Smooth muscle cell (in vitro differentiated cells): ENCODE measurements around the gene RUSC1. TPM values are rescaled to one million over a fixed set of nuclear protein-coding genes. Genes with fewer than 3 reads are reported as not detected.
A peak's percentile ranks its signal among the peaks of the same experiment; 100 is the strongest.

Experiments
- DNase-seq: peaks from one replicate; lab custom pipeline; 2025; ENCODE audit not compliant: unreplicated experiment; lab: John Stamatoyannopoulos, UW
- H2AFZ ChIP-seq: fragments of 200-600 bp; sonication (generic); 2 replicates; pipeline ENCODE4 v1.6.0; 2016; ENCODE audit warnings: antibody characterized with exemption, low read depth, mild to moderate bottlenecking
- H3F3A ChIP-seq: fragments of 200-600 bp; sonication (generic); 2 replicates; pipeline ENCODE4 v1.6.0; 2017; ENCODE audit warnings: antibody characterized with exemption, low read depth
- H3K27ac ChIP-seq: fragments of 200-600 bp; sonication (generic); 2 replicates; pipeline ENCODE4 v1.5.1; 2016; ENCODE audit warnings: low read depth, mild to moderate bottlenecking
- H3K27me3 ChIP-seq: fragments of 200-600 bp; sonication (generic); 2 replicates; pipeline ENCODE4 v1.6.1; 2016; ENCODE audit warnings: low read depth, mild to moderate bottlenecking
- H3K36me3 ChIP-seq: fragments of 200-600 bp; sonication (generic); 2 replicates; pipeline ENCODE4 v1.5.1; 2016; ENCODE audit warnings: low read depth
- H3K4me1 ChIP-seq: fragments of 200-600 bp; sonication (generic); 2 replicates; pipeline ENCODE4 v1.5.1; 2016; ENCODE audit warnings: low read depth
- H3K4me2 ChIP-seq: fragments of 200-600 bp; sonication (generic); 2 replicates; pipeline ENCODE4 v1.6.0; 2016; ENCODE audit warnings: mild to moderate bottlenecking
- H3K4me3 ChIP-seq: fragments of 200-600 bp; sonication (generic); 2 replicates; pipeline ENCODE4 v1.5.1; 2016; ENCODE audit warnings: mild to moderate bottlenecking
- H3K79me2 ChIP-seq: fragments of 200-600 bp; sonication (generic); 2 replicates; pipeline ENCODE4 v1.6.0; 2016; ENCODE audit warnings: low read depth, mild to moderate bottlenecking
- H3K9ac ChIP-seq: fragments of 200-600 bp; sonication (generic); 2 replicates; pipeline ENCODE4 v1.6.0; 2016; ENCODE audit warnings: low read depth
- H3K9me3 ChIP-seq: fragments of 200-600 bp; sonication (generic); replicated peaks from 2 replicates; pipeline ENCODE4 v1.5.1; 2016; ENCODE audit warnings: low read depth
- H4K20me1 ChIP-seq: fragments of 200-600 bp; sonication (generic); 2 replicates; pipeline ENCODE4 v1.6.0; 2016; ENCODE audit warnings: low read depth
- CTCF ChIP-seq: fragments of 200-600 bp; sonication (generic); IDR thresholded peaks from 2 replicates; pipeline ENCODE4 v1.5.1; 2017; ENCODE audit warnings: borderline replicate concordance, mild to moderate bottlenecking, antibody characterized with exemption; ENCODE audit not compliant: insufficient read depth, poor library complexity, severe bottlenecking
- WGBS: methylation state at CpG from one replicate; pipeline ENCODE4 v1.1.7; 2016; ENCODE audit warnings: low lambda C conversion rate; 5-methylcytosine and 5-hydroxymethylcytosine counted together
- polyA plus RNA-seq: library from polyadenylated mRNA; unstranded; fragments of >200 nt; fragmentation: Nextera tagmentation; extraction: Ambion mirVana; gene quantifications from 2 replicates; pipeline ENCODE4 v1.2.1, GENCODE V29; 2016
- total RNA-seq: library from RNA; depleted of rRNA; stranded (reverse); fragments of >200 nt; gene quantifications from 2 replicates; pipeline ENCODE4 v1.2.3, GENCODE V29; 2014

The RUSC1 gene
- total and polyA plus RNA-seq, 2 experiments from 2014 or later: 28.7 to 33.2 TPM

GRCh38 chr1:155309423-155310021, 11.2 kb upstream of the RUSC1 start:
- Histone ChIP-seq H3K27me3 (no peaks in the 10 kb centered on the region), H3K4me3 (peak overlapping the region; percentile 71), H3K9me3 (no peaks in the 10 kb centered on the region), H3K36me3 (no peaks in the 10 kb centered on the region), H3K79me2 (peaks cover 37% of the 10 kb centered on the region), H3K4me2 (peak overlapping the region; percentile 97), H3K4me1 (peaks cover 16% of the 10 kb centered on the region), H3K9ac (peak overlapping the region; percentile 89), H3K27ac (peak overlapping the region; percentile 76), H3F3A (peaks cover 6% of the 10 kb centered on the region), H2AFZ (no peak overlapping the region), H4K20me1 (peaks cover 23% of the 10 kb centered on the region)
- WGBS: 34% methylated on average over 11 of the region's 11 CpGs
- TF ChIP-seq CTCF: no peak
- no peak for DNase-seq

- no peak overlapping the region for H3K4me2 ChIP-seq
- no peak overlapping the region for H3K9ac ChIP-seq
- H3K27ac ChIP-seq: no peak overlapping the region
- H3F3A ChIP-seq: peaks cover 6% of the 10 kb centered on the region
- H3K9me3 ChIP-seq: no peaks in the 10 kb centered on the region
- H2AFZ ChIP-seq: no peak overlapping the region
- no peaks in the 10 kb centered on the region for H3K27me3 ChIP-seq
- H3K36me3 ChIP-seq: no peaks in the 10 kb centered on the region
- H3K4me3 ChIP-seq: no peak overlapping the region
- H3K4me1 ChIP-seq: peaks cover 16% of the 10 kb centered on the region
- TF ChIP-seq CTCF: no peak
- no peak for DNase-seq
- H3K79me2 ChIP-seq: peaks cover 37% of the 10 kb centered on the region
- WGBS: 84% methylated on average over 8 of the region's 8 CpGs
- H4K20me1 ChIP-seq: peaks cover 38% of the 10 kb centered on the region
Measured at GRCh38 chr1:155313261-155313660, 7.4 kb upstream of the RUSC1 start.

GRCh38 chr1:155316922-155317321, 3.8 kb upstream of the RUSC1 start:
- WGBS: 93% methylated on average over 3 of the region's 3 CpGs
- Histone ChIP-seq H3K9me3 (no peaks in the 10 kb centered on the region), H3K27me3 (no peaks in the 10 kb centered on the region), H3K79me2 (peaks cover 5% of the 10 kb centered on the region), H3K4me1 (peaks cover 9% of the 10 kb centered on the region), H3K4me2 (no peak overlapping the region), H3K36me3 (no peaks in the 10 kb centered on the region), H3K27ac (no peak overlapping the region), H3K9ac (no peak overlapping the region), H3K4me3 (no peak overlapping the region), H2AFZ (no peak overlapping the region), H4K20me1 (peaks cover 33% of the 10 kb centered on the region), H3F3A (peaks cover 10% of the 10 kb centered on the region)
- no peak for TF ChIP-seq CTCF
- no peak for DNase-seq

- WGBS: 97% methylated on average over 9 of the region's 9 CpGs
- no peak for TF ChIP-seq CTCF
- no peak overlapping the region for H2AFZ ChIP-seq
Measured at GRCh38 chr1:155318082-155318481, 2.6 kb upstream of the RUSC1 start.

More at GRCh38 chr1:155318082-155318481, 2.6 kb upstream of the RUSC1 start:
- DNase-seq: no peak
- H3K79me2 ChIP-seq: no peaks in the 10 kb centered on the region
- H4K20me1 ChIP-seq: peaks cover 31% of the 10 kb centered on the region
- no peaks in the 10 kb centered on the region for H3K36me3 ChIP-seq
- no peak overlapping the region for H3K4me3 ChIP-seq
- H3K27ac ChIP-seq: no peak overlapping the region
- H3K4me1 ChIP-seq: peaks cover 14% of the 10 kb centered on the region
- no peaks in the 10 kb centered on the region for H3K9me3 ChIP-seq
- H3F3A ChIP-seq: peaks cover 10% of the 10 kb centered on the region
- H3K9ac ChIP-seq: no peak overlapping the region
- H3K4me2 ChIP-seq: no peak overlapping the region
- H3K27me3 ChIP-seq: no peaks in the 10 kb centered on the region
